HCT116 (cell line): ENCODE results near the gene DACT3.

Experiments used
- ATF3 ChIP-seq: IDR thresholded peaks from 2 replicates; pipeline ENCODE4 v1.6.1; 2012
- CBX3 ChIP-seq: IDR thresholded peaks from 2 replicates; pipeline ENCODE4 v1.6.1; 2012; ENCODE audit warnings: low read depth
- CTCF ChIP-seq, 3 experiments: fragments of 200-600 bp in 1 of 3; sonication (generic) in 1 of 3; IDR thresholded peaks in 2 of 3; conservative IDR thresholded peaks in 1 of 3; 2 replicates each; pipeline ENCODE4 v1.5.1; 2012 to 2017; ENCODE audit warnings: low read depth in 2 of 3, low read length in 2 of 3, antibody characterized with exemption in 1 of 3, borderline replicate concordance in 1 of 3, control low read depth in 1 of 3, mild to moderate bottlenecking in 1 of 3, mixed read lengths in 1 of 3, mixed run types in 1 of 3, moderate library complexity in 1 of 3; ENCODE audit not compliant: insufficient read depth in 1 of 3
- ELF1 ChIP-seq: IDR thresholded peaks from 2 replicates; pipeline ENCODE4 v1.6.1; 2012; ENCODE audit warnings: low read depth, borderline replicate concordance
- FOSL1 ChIP-seq: IDR thresholded peaks from 2 replicates; pipeline ENCODE4 v1.6.1; 2012; ENCODE audit warnings: low read depth
- MAX ChIP-seq: IDR thresholded peaks from 2 replicates; pipeline ENCODE4 v1.6.1; 2012
- POLR2A ChIP-seq: IDR thresholded peaks from 2 replicates; pipeline ENCODE4 v1.7.0; 2011; ENCODE audit warnings: borderline replicate concordance; ENCODE audit not compliant: insufficient read depth, insufficient read length; ENCODE audit errors: extremely low read depth
- POLR2AphosphoS5 ChIP-seq: IDR thresholded peaks from 2 replicates; pipeline ENCODE4 v1.6.1; 2011; ENCODE audit warnings: mild to moderate bottlenecking, low read depth, low read length, moderate library complexity
- REST ChIP-seq: IDR thresholded peaks from 2 replicates; pipeline ENCODE4 v1.6.1; 2012; ENCODE audit warnings: low read depth
- SRF ChIP-seq: IDR thresholded peaks from 2 replicates; pipeline ENCODE4 v1.6.1; 2012; ENCODE audit warnings: low read depth
- TCF7L2 ChIP-seq: IDR thresholded peaks from 2 replicates; pipeline ENCODE4 v1.7.0; 2011; ENCODE audit warnings: borderline replicate concordance, inconsistent platforms; ENCODE audit not compliant: insufficient read depth, insufficient read length; ENCODE audit errors: extremely low read depth
- YY1 ChIP-seq: IDR thresholded peaks from 2 replicates; pipeline ENCODE4 v1.6.1; 2011; ENCODE audit warnings: low read length, low read depth, moderate library complexity, mild to moderate bottlenecking; ENCODE audit not compliant: insufficient replicate concordance; ENCODE audit errors: extremely low read depth
- ZNF274 ChIP-seq: fragments of 200-500 bp; sonication (Bioruptor generic); IDR thresholded peaks from 2 replicates; pipeline ENCODE4 v1.6.1; 2014; ENCODE audit warnings: mild to moderate bottlenecking, low read depth, low read length, inconsistent platforms

GRCh38 chr19:46670813-46671212, 9.8 kb upstream of the DACT3 start:
- TF ChIP-seq ZNF274 (no peak), CTCF (IDR thresholded peaks at IDR 0.05 in 2 of 3, conservative IDR thresholded peaks at IDR 0.05 in 1 of 3; ENCODE audit: borderline replicate concordance in 1 of 3, insufficient read depth in 1 of 3, low read depth in 2 of 3, low read length in 2 of 3) (no peak), POLR2A (no peak), ATF3 (no peak), POLR2AphosphoS5 (no peak), MAX (no peak), REST (no peak), TCF7L2 (no peak), YY1 (no peak), FOSL1 (no peak), ELF1 (no peak), CBX3 (no peak), SRF (no peak)
